NCI-H748 treated with DMSO at 0.1 percent for 48 hours (cell line): ENCODE results near the gene SCGB1C2.
"Not testable (repeated sequence)": the region's sequence is repeated elsewhere in the genome, so short reads cannot be mapped to it uniquely, and the experiment has no call there.

Experiments used
- DNase-seq: peaks from one replicate; lab custom pipeline; 2025; lab: John Stamatoyannopoulos, UW

The SCGB1C2 gene

DNA sequence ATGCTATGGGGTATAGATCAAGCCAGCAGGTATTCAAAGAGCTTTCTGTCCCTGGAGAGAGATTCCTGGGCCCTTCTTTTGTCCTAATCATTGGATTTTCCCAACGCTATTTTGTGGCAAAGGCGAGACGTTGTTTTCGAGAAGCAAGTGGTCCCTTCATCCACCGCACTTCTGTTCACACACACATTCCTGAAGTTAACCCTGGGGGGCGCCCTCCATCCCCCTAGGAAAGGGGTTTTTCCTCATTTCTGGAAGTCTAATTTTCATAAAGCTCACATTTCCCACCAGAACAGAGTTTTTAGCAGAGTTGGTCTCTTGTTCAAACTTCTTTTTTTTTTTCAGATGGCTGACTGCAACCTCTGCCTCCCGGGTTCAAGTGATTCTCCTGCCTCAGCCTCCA is 11.9 kb downstream of the SCGB1C2 start:
- DNase-seq = no peak

DNA sequence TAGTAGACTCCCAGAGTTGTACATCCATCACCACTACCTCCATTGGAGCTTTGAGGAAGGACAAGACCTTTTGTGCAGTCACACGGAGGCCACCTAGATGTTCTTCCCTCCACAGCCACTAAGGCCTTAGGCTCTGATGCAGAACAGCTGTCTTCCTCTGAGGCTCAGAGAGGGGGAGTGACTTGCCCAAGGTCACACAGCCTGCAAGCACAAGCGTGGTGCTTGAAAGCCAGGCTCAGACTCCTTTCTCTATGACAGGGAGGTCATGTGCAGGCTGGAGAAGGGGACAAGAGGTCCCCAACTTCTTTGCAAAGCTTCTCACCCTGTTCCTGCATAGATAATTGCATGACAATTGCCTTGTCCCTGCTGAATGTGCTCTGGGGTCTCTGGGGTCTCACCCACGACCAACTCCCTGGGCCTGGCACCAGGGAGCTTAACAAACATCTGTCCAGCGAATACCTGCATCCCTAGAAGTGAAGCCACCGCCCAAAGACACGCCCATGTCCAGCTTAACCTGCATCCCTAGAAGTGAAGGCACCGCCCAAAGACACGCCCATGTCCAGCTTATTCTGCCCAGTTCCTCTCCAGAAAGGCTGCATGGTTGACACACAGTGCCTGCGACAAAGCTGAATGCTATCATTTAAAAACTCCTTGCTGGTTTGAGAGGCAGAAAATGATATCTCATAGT is 12.7 kb downstream of the SCGB1C2 start:
- DNase-seq = no peak

DNA sequence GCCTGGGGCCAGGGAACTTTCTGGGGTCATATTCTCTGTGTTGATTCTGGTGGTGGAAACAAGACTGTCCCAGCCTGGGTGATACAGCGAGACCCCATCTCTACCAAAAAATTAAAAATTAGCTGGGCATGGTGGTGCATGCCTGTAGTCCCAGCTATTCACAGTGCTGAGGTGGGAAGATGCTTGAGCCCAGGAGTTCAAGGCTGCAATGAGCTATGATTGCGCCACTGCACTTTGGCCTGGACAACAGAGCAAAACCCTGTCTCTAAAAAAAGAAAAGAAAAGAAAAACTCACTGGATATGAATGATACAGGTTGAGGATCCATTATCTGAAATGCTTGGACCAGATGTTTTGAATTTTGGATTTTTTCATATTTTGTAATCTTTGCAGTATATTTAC is 13.6 kb downstream of the SCGB1C2 start:
- no peak for DNase-seq

DNA sequence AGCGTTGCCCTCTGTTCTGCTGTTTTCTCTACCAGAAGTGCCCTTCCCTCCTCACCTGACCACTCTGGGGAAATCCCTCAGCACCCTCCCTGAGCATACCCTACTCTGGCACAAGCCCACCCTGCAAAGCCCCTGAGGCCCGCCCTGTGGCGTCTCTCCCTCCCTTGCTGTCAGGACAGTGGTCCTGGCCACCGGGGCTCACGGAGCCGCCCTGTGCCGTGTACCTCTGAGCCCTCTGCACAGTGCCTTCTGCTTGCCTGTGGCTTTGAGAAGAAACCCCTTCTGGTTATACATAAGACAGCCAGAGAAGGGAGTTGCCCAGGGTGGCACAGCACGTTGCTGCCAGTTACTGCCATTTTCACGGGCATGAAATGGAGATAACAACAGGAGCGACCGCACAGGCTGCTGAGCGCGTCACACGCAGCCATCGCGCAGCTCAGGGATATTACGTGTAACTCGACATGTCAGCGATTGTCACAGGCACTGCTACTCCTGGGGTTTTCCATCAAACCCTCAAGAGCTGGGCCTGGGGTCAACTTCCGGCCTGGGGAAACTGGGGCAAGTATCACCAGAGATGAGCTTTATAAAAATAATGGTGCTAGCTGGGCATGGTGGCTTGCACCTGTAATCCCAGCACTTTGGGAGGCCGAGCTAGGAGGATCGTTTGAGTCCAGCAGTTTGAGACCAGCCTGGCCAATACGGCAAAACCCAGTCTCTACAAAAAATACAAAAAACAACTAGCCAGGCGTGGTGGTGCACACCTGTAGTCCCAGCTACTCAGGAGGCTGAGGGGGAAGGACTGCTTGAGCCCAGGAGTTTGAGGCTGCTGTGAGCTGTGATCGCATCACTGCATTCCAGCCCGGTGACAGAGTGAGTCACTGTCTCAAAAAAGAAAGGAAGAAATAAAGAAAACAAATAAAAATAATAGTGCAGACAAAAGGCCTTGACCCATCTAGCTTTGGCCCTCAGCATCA is 14.8 kb downstream of the SCGB1C2 start:
- no peak for DNase-seq

DNA sequence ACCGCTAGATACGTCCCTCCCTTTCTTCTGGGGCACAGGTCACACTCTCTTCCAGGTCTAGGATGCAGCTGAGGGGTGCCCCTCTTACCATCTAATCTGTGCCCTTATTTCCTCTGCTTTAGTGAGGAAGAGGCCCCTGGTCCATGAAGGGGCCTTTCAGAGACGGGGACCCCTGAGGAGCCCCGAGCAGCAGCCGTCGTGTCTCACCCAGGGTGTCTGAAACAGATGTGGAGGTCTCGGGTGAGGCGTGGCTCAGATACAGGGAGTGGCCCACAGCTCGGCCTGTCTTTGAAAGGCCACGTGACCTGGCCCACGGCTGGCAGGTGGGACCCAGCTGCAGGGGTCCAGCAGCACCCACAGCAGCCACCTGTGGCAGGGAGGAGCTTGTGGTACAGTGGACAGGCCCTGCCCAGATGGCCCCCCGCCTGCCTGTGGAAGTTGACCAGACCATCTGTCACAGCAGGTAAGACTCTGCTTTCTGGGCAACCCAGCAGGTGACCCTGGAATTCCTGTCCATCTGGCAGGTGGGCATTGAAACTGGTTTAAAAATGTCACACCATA is 15.6 kb downstream of the SCGB1C2 start:
- no peak for DNase-seq

DNA sequence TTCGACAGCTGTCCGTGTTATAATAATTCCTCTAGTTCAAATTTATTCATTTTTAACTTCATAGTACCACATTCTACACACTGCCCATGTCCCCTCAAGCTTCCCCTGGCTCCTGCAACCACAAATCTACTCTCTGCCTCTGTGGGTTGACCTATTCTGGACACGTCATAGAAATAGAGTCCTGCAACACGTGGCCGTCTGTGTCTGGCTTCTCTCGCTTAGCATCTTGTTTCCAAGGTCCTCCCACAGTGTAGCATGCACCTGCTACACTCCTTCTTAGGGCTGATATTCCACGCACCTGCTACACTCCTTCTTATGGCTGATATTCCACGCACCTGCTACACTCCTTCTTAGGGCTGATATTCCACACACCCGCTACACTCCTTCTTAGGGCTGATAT is 16.5 kb downstream of the SCGB1C2 start:
- no peak for DNase-seq

DNA sequence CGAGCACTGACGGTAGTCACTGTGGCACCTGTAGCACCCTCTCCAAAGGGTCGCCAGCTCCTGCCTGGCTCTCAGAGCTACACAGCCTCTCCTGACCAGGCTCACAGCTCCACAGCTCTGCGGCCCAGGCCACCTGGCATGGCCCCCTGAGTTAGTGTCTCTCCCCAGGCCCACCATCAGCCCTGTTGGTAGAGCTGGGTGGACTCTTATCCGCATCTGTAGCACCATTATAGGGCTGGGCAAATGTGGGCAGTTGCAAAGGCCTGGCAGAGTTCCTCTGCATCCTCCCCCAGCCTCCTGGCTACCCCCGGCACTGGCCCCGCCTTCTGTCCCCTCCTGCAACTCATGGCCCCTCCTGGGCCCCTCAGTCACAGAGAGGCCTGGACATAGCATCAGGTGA is 18.2 kb downstream of the SCGB1C2 start:
- no peak for DNase-seq

DNA sequence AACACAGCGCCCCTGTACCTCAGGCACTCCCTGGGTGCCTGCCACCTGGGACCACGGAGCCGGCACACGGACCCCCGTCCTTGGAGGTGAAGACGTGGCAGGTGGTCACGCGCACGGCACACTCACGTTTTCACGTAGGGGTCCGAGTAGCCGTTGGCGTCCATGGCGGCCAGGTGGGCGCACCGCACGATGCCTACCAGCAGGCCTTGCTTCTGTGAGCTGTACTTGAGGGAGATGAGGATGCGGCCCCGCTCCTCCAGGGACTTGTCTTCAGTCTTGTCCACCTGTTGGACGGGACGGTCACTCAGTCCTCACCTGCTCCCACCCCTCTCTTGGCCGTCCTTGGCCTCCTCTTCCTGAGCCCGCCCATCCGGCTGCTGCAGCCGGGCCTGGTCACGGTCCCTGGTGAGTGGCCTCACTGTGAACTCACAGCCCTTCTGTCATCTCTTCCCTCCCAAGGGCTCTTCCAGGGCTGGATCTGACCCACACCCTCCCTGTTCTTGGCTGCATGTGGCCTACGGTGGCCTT is 18.8 kb downstream of the SCGB1C2 start:
- no peak for DNase-seq

DNA sequence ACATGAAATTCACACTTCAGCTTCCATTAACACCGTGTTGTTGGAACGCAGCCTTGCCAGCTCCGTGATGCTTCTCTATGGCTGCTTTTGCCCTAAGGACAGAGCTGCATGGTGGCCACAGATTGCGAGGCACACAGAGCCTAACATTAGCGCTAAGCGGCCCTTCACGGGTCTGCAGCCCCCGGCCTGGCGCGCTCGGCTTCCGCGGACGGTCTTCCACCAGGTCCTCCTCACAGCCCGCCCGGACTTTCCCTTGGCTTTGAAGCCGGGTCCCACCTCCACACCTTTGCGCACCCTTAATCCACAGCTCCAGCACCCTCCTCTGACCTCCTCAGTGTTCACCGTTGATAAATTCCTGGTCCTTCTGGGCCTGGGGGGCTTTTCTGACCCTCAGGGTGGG is 19.6 kb downstream of the SCGB1C2 start:
- DNase-seq = no peak

DNA sequence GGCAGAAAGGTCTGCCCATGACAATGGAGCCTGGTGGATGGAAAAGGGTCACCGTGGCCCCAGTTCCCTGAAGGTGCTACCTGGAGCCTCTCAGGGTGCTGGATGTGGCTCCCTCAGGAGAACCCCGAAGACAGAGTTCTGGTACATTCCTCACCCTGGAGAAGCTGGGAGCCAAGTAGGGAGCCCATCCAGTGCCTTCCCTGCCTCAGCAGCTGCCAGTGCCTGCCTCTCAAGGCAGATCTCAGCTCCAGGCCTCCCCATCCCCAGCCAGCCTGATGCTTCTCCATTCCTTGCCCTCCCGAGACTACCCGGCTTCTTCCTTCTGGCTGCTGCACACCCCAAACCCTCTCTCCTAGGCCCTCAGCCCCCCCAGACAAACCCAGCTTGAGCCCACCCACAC is 20.5 kb downstream of the SCGB1C2 start:
- DNase-seq = no peak

DNA sequence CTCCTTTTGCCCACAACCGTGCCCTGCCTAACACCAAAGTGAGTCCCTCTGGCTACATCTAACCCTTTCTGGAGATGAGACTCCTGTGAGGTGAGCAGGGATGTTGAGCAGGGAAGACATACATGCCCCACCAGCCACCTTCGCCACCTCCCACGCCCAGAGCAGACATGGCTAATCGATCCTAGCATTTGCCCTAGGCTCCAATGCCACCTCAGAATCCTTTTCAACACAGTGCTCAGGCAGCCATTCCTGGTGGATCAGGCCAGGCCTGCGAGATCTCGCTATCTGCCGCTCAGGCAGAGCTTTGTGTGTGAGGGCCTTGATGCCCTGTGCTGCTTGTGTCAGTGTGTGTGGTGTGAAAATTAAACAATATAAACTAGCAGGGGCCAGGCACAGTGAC is 21.0 kb downstream of the SCGB1C2 start:
- DNase-seq = no peak

DNA sequence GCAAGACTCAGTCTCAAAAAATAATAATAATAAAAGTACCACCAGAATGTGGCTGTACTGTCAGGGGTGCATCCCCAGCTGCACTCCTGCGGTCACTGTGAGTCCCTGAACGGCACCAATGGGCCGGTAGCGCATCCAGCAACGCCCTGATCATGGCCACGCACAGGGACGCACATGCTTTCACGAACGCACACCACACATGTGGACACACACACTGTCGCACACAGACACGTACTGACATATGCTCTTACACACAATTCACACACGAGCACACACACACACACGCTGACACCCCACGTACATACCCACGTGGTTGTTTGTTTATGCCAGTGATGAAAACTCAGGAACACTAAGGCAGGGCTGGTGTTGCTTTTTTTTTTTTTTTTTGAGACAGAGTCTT is 22.2 kb downstream of the SCGB1C2 start:
- no peak for DNase-seq

DNA sequence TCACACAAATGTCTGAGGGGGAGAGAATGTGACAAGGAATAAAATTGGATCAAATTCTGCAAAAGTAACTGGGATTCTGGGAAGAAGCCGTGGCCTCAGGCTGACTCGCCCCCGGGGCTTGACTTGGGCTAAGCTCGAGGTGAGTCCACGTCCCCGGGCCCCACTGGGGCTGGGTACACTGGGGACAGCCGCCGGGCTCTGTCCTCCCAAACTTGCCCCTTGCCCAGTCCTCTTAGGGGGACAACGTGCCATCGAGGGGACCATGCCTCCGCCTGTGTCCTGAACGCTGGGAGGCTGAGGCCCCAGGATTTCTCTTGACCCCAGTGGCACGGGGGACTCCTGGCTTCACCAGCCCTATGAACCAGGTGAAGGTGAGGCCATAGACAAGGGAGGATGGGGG is 23.0 kb downstream of the SCGB1C2 start:
- DNase-seq = no peak

DNA sequence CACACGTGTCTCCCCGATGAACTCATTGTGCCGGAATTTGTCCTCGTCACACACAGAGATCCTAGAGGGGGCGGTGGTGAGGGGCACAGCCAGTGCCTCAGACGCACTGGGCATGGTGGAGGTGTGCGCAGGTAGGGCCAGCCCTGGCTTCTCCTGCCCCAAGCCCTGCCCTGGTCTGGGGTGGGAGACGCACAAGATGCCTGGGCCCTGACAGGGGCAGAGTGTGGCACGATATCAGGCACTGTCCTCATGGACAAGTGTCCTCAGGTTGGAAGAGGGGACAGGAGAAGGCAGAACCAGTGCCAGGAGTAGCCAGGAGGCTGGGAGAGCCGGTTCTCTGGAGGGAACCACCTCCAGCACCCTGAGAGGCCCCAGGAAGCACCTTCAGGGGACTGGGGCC is 24.1 kb downstream of the SCGB1C2 start:
- no peak for DNase-seq

DNA sequence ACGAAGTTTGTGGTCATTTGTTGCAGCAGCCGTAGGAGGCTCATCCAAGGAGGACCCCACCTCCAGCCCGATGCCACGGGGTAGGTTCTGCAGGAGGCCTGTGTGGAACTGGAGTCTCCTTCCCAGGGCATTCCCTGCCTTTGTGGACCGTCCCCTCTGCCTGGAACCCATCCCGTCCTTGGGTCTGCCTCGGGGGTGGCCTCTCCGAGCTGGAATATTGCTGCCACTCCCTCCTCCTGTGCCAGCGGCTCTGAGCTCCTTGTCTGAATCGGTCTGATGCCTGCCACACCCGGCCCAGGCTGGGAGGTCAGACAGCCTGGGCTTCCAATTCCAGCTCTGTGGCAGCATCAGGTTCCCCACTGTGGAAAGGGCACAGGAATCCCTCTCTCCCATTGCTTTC is 25.3 kb downstream of the SCGB1C2 start:
- no peak for DNase-seq

DNA sequence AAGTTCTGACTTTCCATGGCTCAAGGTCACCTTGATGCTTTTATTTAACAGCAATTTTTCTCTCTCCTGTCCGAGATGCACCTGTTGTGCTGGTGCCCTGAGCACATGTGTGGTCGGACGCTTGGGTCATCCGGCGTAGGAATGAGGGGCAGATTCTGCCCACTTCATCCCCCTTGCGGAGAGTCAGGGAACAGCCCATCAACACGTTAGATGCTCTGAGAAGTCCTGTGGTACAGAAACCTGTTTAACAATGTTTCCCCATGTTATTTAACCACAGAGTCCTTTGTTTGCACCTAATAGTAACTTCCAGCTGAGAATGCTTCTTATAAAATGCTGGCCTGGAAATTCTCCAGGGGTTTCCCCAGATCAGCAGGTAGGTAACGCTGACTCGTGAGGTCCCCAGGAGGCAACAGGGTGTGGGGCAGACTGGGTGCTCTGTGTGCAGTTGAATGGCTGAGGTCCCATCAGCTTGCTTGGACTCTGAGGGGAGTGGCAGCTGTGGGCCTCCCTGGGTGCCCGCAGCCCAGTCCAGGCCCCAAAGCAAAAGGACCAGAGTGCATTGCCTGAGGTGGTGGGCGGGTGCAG is 26.2 kb downstream of the SCGB1C2 start:
- no peak for DNase-seq

DNA sequence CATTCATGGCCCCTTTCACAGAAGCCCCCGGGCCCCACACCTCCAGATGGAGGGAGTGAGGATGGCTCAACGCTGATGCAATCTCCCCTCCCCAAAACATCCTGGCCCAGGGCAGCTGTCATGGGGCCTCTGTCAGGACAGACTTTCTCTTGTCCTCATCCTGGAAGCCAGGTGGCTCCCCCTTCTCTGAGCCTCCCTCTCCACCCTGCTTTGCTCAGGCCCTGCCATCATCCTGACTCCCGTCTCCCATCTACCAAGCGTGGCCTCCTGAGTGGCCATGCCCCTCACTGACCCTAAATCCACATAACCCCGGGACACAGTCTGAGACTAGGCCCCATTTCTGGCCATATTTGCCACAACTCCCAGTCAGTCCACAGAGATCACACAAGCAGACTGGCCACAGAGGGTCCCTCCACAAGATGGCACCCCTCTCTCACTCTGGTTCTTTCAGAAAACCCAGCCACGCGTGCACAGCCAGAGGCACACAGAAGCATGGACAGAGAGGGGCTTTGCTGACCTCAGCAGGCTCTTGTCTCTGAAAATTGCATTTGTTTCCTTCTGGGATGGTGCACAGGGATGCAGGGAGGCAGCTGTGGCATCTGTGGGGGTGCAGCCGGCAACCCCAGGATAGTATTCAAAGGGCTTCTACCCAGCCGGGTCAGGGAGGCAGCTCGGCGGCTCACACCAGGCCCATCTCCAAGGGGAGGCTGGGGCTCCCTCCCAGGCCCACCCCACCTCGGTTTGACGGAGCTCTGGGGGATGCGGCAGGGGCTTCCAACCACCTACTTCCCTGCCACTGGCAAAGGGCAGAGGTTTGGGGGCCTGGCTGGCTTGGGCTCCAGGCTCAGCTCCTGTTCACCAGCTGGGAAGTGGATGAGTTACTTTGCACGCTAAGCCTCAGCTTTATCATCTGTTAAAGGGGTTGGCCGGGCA is 27.2 kb downstream of the SCGB1C2 start:
- peak; percentile 30 for DNase-seq

DNA sequence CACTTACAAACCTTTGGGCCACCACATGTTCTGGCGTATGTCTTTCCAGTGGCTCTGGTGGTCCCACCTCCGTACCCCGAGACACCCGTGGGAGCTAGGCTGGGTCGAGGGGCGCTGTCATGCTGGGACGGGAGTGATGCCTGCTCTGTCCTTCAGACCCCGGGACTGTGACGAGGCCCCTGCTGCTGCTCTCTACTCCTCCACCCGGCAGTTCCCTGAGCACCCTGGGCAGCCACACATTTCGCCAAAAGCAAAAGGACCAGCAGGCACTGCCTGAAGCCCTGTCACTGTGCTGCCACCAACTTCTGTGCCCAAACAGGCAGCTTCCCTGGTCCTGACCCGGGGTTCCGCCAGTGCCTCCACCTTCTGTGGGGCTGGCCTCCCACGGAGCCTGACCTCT is 28.6 kb downstream of the SCGB1C2 start:
- no peak for DNase-seq

DNA sequence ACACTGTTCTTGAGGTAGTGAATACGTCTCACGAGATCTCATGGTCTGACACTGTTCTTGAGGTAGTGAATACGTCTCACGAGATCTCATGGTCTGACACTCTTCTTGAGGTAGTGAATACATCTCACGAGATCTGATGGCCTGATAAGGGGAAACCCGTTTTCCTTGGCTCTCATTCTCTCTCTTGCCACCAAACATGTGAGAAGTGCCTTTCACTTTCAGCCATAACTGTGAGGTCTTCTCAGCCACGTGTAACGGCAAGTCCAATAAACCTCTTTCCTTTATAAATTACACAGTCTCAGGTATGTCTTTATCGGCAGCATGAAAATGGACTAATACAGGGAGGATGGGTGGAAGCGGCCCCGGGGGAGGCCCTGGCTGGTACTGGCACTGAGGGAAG is 31.2 kb downstream of the SCGB1C2 start:
- DNase-seq = not testable (repeated sequence)

DNA sequence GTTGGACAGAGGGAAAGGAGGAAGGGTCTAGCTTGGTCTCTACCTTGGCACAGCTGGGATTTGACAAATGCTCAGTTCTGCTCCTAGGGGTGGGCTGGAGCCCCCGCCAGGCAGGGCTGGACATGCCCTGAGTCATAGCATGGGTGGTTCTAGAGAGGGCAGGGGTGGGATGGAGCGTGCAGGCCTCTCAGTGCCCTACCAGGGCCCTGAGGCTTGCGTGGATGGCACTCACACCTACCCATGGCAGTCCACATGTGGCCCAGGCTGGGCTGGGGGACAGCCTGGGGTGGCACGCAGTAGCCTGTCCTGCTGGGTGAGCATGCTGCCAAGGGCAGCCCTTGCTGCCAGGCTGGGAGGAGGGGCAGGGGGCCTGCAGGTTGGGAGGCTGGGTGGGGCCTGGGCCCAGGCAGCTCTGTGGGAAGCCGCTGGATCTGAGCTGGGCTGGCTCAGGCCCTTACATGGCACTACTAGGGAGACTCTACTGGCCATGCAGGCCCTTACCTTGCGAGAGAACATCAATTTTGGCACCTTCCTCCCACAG is 32.8 kb downstream of the SCGB1C2 start:
- DNase-seq = no peak

DNA sequence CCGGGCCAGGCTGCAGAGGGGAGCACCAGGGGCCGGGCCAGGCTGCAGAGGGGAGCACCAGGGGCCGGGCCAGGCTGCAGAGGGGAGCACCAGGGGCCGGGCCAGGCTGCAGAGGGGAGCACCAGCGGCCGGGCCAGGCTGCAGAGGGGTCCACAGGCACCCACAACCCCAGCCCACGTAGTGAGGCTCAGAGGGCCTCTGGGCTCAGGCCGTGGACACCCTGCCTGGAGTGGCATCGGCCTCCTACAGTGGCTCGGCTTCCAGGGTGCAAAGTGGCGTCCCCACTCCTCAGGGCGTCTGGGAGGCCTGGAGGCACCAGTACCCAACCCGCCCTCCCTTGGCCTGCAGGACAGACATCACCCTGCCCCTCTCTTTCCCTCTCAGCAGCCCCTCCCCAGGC is 34.5 kb downstream of the SCGB1C2 start:
- DNase-seq = no peak
